Stimulated activated CD8-positive, alpha-beta memory T cell treated with anti-CD3 and anti-CD28 coated beads, Interleukin-12 subunit alpha, Interleukin-12 subunit beta, amount 100 ng/mL, for 4 hours (primary cell): Measurements from ENCODE around the gene CAND2.
"Not testable (repeated sequence)": the region's sequence is repeated elsewhere in the genome, so short reads cannot be mapped to it uniquely, and the experiment has no call there.

ENCODE experiments used
- DNase-seq: peaks from one replicate; pipeline ENCODE4 v3.0.0-alpha.2; 2020; ENCODE audit warnings: low read depth

The CAND2 gene

GRCh38 chr3:12771236-12771635, 25.2 kb upstream of the CAND2 start:
- no peak for DNase-seq

DNA sequence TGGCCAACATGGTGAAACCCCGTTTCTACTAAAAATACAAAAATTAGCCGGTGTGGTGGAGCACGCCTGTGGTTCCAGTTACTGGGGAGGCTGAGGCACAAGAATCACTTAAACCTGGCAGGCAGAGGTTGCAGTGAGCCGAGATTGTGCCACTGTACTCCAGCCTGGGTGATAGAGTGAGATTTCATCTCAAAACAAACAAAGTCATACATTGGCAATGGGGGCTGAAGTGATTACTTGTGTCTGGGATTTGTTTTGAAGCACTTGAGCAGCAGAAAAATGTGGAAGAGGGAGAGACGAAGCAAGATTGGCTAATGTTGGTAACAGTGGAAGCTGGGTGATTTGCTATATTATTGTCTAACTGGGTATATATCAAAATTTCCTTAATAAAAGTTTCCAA, 24.0 kb upstream of the CAND2 start:
- DNase-seq = no peak

- no peak for DNase-seq
Measured at GRCh38 chr3:12773030-12773709, 23.3 kb upstream of the CAND2 start.

DNA sequence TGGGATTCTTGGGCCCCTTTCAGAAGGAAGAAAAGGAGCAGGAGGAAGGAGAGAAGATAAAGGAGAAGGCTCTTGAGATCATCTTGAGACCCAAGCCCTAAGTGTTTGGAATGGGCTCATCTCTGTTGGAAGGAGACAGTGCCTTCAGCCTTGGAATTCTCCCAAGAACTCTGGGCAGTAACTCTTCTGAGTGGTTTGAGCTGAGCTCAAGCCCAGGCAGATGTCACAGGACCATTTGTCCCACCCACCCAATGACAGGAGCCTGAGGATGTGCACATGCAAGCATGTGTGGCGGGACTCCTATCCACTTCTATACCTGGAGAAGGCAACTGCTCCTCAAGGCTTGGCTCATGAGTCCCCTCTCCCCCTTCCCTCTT, 22.8 kb upstream of the CAND2 start:
- DNase-seq = no peak

GRCh38 chr3:12774619-12775018, 21.9 kb upstream of the CAND2 start:
- no peak for DNase-seq

GRCh38 chr3:12775226-12775625, 21.3 kb upstream of the CAND2 start:
- no peak for DNase-seq

- not testable (repeated sequence) for DNase-seq
Measured at GRCh38 chr3:12775970-12776369, 20.5 kb upstream of the CAND2 start.

GRCh38 chr3:12777171-12777570, 19.3 kb upstream of the CAND2 start:
- no peak for DNase-seq

DNA sequence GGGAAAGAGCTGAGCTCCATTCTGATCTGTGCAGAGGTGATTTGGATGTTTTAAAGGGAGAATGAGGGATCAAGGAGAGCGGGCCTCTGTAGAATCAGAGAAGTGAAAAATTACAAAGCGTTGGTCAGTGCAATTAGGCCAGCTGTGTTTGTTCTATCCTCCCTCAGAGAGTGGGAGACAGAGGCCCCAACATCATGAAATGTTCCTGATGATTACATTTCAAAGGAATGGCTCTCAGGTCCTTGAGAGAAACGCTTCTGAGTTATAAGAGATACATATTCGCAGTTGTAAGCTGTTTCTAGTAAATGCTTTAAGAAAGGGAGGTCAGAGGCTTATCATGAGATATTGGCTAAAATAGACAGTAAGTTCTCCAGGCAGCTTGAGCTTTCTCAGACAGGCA, 15.7 kb upstream of the CAND2 start:
- DNase-seq = no peak

DNA sequence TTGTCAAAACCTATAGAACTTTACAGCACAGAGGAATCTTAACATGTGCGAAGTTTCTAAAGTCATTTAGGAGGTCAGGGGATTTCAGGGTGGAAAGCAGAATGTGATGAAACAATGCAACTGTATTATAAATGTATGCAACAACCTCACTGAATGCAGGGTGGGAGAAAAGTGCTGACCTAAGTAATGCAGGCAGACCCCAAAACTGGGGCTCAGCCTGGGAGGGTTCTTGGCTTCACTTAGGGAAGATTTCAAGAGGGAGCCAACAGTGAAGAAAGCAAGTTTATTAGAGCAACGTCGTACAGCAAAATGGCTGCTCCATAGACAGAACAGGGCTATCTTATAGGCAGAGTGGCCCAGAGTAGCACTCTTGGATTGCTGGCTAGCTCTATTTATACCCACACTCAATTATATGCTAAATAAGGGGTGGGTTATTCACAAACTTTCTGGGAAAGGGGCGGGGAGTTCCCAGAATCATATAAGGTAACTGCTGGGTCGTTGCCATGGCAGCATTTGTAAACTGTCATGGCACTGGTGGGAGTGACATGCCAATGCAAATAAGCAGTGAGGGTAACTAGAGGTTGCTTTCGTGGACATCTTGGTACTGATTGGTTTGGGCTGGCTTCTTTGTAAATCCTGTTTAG, 14.2 kb upstream of the CAND2 start:
- DNase-seq = no peak

DNA sequence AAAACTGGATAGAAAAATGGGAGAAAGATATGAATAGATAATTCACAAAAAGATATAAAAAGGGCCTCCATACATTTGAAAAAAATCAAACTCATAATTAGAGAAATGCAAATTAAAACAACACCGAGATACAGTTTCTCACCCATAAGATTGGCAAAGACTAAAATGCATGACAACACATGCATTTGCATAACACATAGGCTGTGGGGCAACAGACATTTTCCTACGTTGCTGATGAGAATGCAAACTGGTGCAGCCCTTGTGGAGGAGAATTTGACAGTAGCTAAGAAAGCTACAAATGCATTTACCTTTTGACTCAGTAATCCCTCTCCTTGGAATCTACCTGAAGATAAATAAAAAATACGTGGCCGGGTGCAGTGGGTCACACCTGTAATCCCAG, 11.4 kb upstream of the CAND2 start:
- no peak for DNase-seq

- peak; percentile 40 for DNase-seq
Measured at GRCh38 chr3:12787346-12787745, 9.1 kb upstream of the CAND2 start.

DNA sequence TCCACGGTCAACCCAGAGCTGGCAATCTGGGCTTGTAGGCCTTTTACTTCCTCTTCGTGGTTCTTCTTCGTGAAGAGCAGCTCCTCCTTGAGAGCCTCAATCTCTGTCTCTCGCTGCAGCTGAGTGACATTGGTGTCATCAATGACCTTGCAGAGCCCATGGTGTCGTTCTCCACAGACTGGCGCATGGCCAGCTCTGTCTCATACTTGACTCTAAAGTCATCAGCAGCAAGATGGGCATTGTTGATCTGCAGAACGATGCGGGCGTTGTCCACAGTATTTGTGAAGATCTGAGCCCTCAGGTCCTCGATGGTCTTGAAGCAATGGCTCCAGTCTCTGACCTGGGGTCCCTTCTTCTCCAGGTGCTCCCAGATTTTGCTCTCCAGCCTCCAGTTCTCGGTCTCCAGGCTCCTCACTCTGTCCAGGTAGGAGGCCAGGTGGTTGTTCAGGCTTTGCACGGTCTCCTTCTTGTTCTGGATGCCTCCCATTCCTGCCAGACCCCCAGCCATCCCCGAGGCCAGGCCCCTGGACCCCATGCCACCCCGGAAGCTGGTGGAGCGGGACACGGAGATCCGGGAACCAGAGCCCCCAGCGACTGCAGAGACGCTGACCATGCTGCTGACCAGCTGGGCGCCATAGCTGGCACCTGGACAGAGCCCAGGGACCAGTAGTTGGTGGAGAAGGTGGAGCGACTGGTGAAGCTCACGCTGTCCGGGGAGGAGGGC, 8.4 kb upstream of the CAND2 start:
- DNase-seq = not testable (repeated sequence)

DNA sequence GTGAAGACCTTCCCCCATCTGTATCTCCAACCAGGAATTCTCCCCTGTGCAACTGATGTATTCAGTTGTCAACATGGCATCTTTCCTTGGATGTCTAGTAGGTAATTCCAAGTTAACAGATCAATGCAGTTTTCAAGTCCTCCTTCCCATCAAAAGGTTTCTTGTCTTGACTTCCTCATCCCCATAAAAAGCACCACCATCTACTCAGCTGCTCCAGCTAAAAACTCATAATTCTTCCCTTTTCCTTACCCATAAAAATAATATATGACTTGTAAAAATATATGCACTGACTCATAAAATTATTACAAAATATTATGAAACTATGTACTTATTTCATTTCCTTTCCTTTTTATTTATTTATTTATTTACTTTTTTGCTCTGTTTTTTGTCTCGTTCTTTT, 5.0 kb upstream of the CAND2 start:
- no peak for DNase-seq

DNA sequence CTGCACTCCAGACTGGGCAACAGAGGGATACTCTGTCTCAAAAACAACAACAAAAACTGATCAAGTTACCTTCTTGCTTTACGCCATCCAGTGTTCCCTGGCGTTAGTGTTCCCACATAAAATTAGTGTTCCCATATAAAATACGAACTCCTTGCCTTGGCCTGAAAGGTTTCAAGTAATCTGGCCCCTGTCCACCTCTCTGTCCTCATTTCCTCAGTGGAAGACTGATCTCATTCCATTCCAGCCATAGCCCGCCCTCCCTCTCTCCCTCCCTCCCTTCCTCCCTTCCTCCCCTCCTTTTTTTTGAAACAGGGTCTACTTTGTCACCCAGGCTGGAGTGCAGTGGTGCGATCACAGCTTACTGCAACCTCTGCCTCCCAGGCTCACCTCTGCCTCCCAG, 2.8 kb upstream of the CAND2 start:
- DNase-seq = no peak

DNA sequence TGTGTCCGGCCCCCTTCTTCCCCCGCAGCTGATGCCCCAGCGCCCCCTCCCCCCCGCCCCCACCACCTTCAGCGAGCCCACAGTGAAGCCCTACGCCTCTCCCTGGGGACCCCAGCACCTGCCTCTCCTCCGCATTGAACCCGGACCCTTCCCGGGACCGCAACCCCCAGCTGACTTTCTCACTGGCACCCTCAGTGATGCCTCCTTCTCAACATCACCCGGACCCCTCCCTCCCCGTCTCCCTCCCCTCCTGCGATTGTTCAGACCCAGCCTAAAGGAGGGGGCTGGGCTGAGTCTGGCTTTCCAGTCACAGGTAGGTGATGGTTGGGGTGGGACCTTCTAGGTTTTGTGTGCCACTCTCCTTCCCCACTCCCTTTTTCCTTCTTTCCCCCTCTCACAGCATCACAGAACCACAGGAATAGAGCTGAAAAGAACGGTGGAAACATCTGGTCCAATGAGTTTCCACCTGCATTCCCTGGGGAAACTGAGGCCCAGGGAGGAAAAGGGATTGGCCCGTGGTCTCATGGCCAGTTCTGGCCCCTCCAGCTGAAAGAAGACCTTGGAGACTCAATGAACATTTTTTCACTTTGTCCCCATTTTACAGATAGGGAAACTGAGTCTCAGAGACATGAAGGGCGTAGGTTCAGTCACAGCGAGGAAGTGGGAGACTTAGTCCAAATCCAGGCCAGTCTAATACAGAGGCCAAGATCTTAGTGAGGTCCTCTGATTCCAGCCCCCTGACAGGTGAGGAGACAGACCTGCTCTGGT, 828 bp downstream of the CAND2 start:
- DNase-seq = no peak

DNA sequence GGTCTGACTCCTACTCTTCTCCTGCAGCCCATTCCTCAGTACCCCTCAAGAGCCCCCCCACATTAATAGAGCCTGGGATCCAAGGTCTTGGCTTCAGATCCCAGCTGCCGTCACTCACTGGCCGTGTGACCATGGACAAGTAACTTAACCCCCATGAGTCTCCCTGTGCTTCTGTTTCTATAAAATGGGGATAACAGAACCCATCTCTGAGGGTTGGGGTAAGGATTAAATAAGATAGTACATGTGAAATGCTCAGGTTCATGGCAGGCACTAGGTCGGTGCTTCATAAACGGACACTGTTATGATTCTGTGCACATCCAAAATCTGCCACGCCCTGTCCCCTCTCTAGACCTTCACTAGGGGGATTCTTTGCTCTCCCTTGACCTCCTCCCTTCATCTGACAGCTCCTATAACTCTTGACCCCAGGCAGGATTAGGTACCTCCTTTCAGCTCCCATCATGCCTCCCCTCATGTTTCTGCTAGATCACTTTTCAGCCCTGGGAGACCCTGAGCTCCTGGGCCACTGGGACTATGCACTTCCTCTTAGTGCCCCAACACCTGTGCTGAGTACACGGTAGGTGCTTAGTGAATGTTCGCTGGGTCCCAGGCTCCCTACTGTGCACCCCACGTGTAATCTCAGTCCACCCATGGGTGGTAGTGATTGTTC, 1.5 kb downstream of the CAND2 start:
- no peak for DNase-seq

DNA sequence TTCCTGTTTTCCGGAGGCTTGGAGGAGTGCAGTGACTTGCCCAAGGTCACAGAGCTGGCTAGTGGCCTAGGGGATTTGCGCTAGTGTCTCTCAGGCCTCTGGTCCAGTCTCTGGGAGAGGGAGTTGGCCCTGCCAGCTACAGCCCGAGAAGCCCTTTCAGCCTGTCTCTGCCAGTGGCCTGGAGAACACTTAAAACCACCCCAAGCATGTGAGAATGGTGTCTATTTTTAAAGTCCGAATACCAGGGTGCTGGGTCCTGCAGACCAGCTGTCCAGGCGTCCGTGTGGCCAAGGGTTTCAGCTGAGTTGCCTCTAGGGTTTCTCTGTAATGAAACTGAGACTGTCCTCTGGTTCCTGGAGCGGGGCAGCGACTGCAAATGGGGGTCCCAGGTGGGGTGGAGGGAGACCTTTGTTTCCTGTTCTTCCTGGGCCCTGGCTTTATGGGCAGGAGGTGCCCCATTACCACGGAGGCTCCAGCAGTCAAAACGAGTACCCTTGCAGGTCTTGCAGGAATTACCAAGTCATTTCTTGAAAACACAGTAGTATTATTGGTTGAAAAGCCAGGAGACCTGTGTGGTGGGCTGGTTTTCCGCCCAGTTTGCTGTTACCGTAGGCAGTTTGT, 2.2 kb downstream of the CAND2 start:
- DNase-seq = no peak

DNA sequence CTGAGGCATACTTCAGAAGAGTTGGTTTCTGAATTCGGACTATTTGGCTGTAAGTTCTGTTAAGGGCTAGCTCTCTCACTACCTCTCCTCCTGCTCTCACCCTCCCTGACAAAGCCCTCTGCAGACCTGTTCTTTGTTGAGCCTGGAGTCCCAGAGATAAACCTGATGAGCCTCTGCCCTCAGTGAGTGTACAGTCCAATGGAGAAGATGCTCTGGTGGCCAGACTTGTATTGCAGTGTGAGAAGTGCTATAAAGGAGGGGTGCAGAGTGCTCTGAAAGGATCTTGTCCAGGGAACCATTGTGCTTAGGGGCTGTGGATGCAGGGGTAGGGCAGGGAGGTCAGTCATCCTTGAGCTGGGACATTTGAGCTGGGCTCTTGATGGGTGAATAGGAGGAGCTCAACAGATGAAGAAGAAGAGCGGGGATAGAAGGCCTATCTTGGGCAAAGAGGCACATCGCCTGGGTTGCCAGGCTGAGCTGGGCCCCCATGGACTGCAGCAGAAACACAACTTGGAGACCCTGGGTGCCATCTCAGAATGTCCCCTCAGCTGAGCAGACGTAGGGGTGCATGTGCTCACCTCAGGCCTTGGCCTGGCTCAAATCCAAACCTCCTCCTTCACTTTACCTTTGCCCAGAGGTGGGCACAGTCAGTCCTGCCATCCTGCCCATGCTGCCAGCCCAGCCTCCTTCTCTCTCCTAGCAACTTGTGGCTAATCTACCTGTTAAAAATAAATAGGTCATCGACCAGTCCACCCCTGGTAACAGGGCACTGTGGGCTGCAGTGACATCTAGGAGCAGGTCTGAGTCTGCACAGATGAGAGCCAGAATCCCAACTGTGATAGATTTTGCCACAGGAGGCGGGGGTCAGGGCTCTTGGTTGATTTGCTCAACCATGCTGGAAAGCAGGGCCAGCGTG, 3.3 kb downstream of the CAND2 start:
- DNase-seq = no peak

DNA sequence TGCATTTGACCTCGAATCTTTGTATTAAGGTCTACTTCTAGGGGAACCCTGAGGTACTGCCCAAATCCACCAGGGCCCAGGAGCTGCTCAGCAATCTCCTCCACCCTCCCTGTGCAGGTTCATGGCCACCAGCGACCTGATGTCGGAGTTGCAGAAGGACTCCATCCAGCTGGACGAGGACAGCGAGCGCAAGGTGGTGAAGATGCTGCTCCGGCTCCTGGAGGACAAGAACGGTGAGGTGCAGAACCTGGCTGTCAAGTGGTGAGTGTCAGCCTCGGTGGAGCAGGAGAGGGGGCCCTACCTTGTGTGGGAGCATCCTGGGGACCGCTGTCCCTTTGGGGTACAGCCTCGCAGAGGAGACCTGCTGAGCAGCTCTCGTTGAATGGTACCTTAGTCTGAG, 6.9 kb downstream of the CAND2 start:
- no peak for DNase-seq

- no peak for DNase-seq
Measured at GRCh38 chr3:12807066-12807465, 10.6 kb downstream of the CAND2 start.
